GM12878 (cell line): ENCODE measurements around the gene APOLD1. TPM values are rescaled to one million over a fixed set of nuclear protein-coding genes. Genes with fewer than 3 reads are reported as not detected.
A peak's percentile ranks its signal among the peaks of the same experiment; 100 is the strongest.

Experiments
- ATAC-seq: fragments of 200-7000 bp; cut with Tn5 transposase; 3 replicates; pipeline ENCODE4 v1.9.1; 2020; ENCODE audit warnings: mild to moderate bottlenecking, moderate library complexity
- BruUV-seq: library from RNA; stranded (reverse); fragments of 400-500 nt; replicated peaks from 2 replicates; lab custom pipeline; 2021; lab: Mats Ljungman, UMichigan
- CTCF ChIA-PET: fragments of 300-600 bp; sonication (Branson Sonifier 250); formaldehyde crosslinking; extraction: SDS; loops from one replicate; lab custom pipeline; 2021; ENCODE audit warnings: inconsistent platforms; lab: Yijun Ruan, JAX
- POLR2A ChIA-PET: fragments of 350-600 bp; formaldehyde crosslinking; extraction: SDS; loops from one replicate; lab custom pipeline; 2021; ENCODE audit warnings: inconsistent platforms; lab: Charles Lee
- RAD21 ChIA-PET: fragments of 300-600 bp; sonication (Branson Sonifier 250); formaldehyde crosslinking; loops from one replicate; lab custom pipeline; 2023; ENCODE audit warnings: antibody characterized with exemption; ENCODE audit not compliant: unreplicated experiment; lab: Charles Lee
- SMC1A ChIA-PET: fragments of 300-600 bp; sonication (Branson Sonifier 250); formaldehyde crosslinking; loops from one replicate; lab custom pipeline; 2023; ENCODE audit not compliant: unreplicated experiment, uncharacterized antibody; lab: Charles Lee
- DNase-seq: peaks from one replicate; pipeline ENCODE4 v3.0.0-alpha.2; 2011; ENCODE audit warnings: low read depth, low spot score
- FAIRE-seq: peaks from 3 replicates; lab custom pipeline; 2011; peaks lifted over from hg19 to GRCh38; lab: Jason Lieb, UNC
- H2AFZ ChIP-seq: 2 replicates; pipeline ENCODE4 v1.6.0; 2011; ENCODE audit warnings: low read depth, low read length, control low read depth; ENCODE audit not compliant: control insufficient read depth
- H3K27ac ChIP-seq: 2 replicates; pipeline ENCODE4 v1.5.1; 2011; ENCODE audit warnings: control low read depth; ENCODE audit not compliant: control insufficient read depth, insufficient read depth
- H3K27me3 ChIP-seq, 2 experiments: replicated peaks in 1 of 2; 2 replicates each; pipeline versions ENCODE4 v1.6.0 to v1.6.1; 2011; ENCODE audit warnings: low read length in 1 of 2; ENCODE audit not compliant: control insufficient read depth in 2 of 2, insufficient read depth in 2 of 2
- H3K36me3 ChIP-seq, 2 experiments: 2 replicates each; pipeline ENCODE4 v1.5.1; 2011; ENCODE audit warnings: low read length in 1 of 2; ENCODE audit not compliant: control insufficient read depth in 2 of 2, insufficient read depth in 2 of 2
- H3K4me1 ChIP-seq: 2 replicates; pipeline ENCODE4 v1.6.1; 2011; ENCODE audit warnings: mild to moderate bottlenecking, low read length, moderate library complexity, mixed read lengths; ENCODE audit not compliant: control insufficient read depth, insufficient read depth
- H3K4me2 ChIP-seq: 2 replicates; pipeline ENCODE4 v1.6.0; 2011; ENCODE audit warnings: control low read depth; ENCODE audit not compliant: control insufficient read depth, insufficient read depth
- H3K4me3 ChIP-seq: fragments of 200-600 bp; sonication (generic); 2 replicates; pipeline ENCODE4 v1.5.1; 2016
- H3K79me2 ChIP-seq: 2 replicates; pipeline ENCODE4 v1.6.0; 2011; ENCODE audit warnings: low read length; ENCODE audit not compliant: control insufficient read depth, insufficient read depth
- H3K9ac ChIP-seq: 2 replicates; pipeline ENCODE4 v1.8.0; 2011; ENCODE audit warnings: low read length, control low read depth, mixed read lengths; ENCODE audit not compliant: control insufficient read depth, insufficient read depth
- H3K9me3 ChIP-seq: replicated peaks from 3 replicates; pipeline ENCODE4 v1.5.1; 2011; ENCODE audit warnings: mild to moderate bottlenecking, low read length; ENCODE audit not compliant: control insufficient read depth, insufficient read depth
- H4K20me1 ChIP-seq: 2 replicates; pipeline ENCODE4 v1.6.0; 2011; ENCODE audit not compliant: control insufficient read depth, insufficient read depth
- BHLHE40 ChIP-seq, 2 experiments: fragments of 450-650 bp in 1 of 2; IDR thresholded peaks; 2 replicates each; pipeline ENCODE4 v1.6.1; 2011 to 2017; ENCODE audit warnings: low read depth in 2 of 2, borderline replicate concordance in 1 of 2, improper control_type of control experiment in 1 of 2, low read length in 1 of 2, mild to moderate bottlenecking in 1 of 2
- FOS ChIP-seq: IDR thresholded peaks from 3 replicates; pipeline ENCODE4 v1.6.1; 2011; ENCODE audit warnings: borderline replicate concordance; ENCODE audit not compliant: insufficient read length; ENCODE audit errors: extremely low read depth
- FOXK2 ChIP-seq: fragments of 450-650 bp; IDR thresholded peaks from 2 replicates; pipeline ENCODE4 v1.6.1; 2017; ENCODE audit warnings: mild to moderate bottlenecking, moderate library complexity
- MTA2 ChIP-seq: fragments of 450-650 bp; IDR thresholded peaks from 2 replicates; pipeline ENCODE4 v1.6.1; 2016; ENCODE audit warnings: low read depth, mild to moderate bottlenecking, moderate library complexity
- POU2F2 ChIP-seq: IDR thresholded peaks from 3 replicates; pipeline ENCODE4 v1.6.1; 2011; ENCODE audit warnings: low read depth, mild to moderate bottlenecking, low read length, borderline replicate concordance
- SIX5 ChIP-seq: IDR thresholded peaks from 2 replicates; pipeline ENCODE4 v1.6.1; 2011; ENCODE audit warnings: mild to moderate bottlenecking, low read depth, low read length, moderate library complexity; ENCODE audit not compliant: severe bottlenecking
- TCF7 ChIP-seq: IDR thresholded peaks from 2 replicates; pipeline ENCODE4 v1.6.1; 2014; ENCODE audit warnings: antibody characterized with exemption, borderline replicate concordance
- WGBS: methylation state at CpG from one replicate; pipeline ENCODE4 v1.1.6; 2016; ENCODE audit warnings: low lambda C conversion rate; ENCODE audit not compliant: insufficient replicate concordance, insufficient coverage; ENCODE audit errors: missing lambda C conversion rate; 5-methylcytosine and 5-hydroxymethylcytosine counted together
- in situ Hi-C: fragments of 300-500 bp; cut with MboI; formaldehyde crosslinking; loops from 9 replicates; pipeline ENCODE4 v1.14.3; 2018; ENCODE audit warnings: mixed read lengths
- intact Hi-C: fragments of 100-400 bp; cut with micrococcal nuclease; formaldehyde crosslinking; loops from one replicate; pipeline ENCODE4 v1.14.2; 2022; ENCODE audit not compliant: unreplicated experiment
- polyA plus RNA-seq, 11 experiments: library from polyadenylated mRNA; depleted of rRNA in 4 of 11; unstranded in 6 of 11; stranded (reverse) in 5 of 11; fragments of >200 nt; fragmentation: Nextera tagmentation in 4 of 11; fragmentation: Illumina TruSeq in 1 of 11; extraction: Ambion mirVana in 4 of 11; extraction: Trizol in 1 of 11; gene quantifications; 1 replicate in 1 of 11; 2 replicates in 10 of 11; pipeline versions ENCODE4 v1.2.1 to v1.2.3, GENCODE V29; 2011 to 2016; ENCODE audit warnings: inconsistent platforms in 2 of 11, missing spikeins in 2 of 11, low read depth in 1 of 11
- total RNA-seq, 4 experiments: library from RNA; depleted of rRNA in 3 of 4; stranded (reverse); fragments of >200 nt in 3 of 4; fragmentation: Illumina TruSeq in 1 of 4; extraction: Trizol in 1 of 4; gene quantifications; 2 replicates each; pipeline versions ENCODE4 v1.2.1 to v1.2.3, GENCODE V29; 2013 to 2021
- TF ChIP-seq, protein P1 (sequence below): IDR thresholded peaks from 2 replicates; pipeline ENCODE4 v1.6.1; 2012; ENCODE audit warnings: mild to moderate bottlenecking, low read depth, low read length

The APOLD1 gene
- total and polyA plus RNA-seq, 10 of the 15 experiments (the other 5 are each of a cell fraction or from before 2014, with no cell fraction given): 1.1 to 8.9 (median 4.2) TPM

DNA sequence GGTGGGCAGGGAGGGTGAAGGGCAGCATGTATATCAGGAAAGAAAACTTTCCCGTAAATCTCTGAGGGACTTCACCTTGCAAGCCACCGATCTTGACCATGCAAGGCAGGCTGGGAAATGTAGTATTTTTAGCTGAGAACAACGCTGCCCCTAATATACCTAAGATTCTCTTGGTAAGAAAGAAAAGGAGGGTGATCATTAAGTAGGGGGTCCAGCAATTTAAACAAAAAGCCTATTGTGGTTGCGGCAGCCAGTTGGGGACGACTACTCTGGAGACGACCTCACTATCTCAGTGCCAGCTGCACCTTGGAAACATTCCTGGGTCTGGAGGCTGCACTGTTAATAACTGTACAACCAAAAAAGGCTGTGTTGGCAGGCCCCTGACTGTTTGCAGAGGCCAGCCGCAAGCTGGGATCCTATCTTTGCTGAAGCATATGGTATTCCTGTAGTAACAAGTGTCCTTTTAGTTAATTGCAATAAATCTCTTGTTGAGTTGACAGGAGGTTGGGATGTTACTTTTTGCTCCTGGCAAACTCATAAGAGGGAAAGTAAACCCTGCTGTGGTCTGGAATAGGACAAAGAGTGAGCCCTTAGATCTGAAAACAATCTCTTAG is 6.4 kb downstream of the APOLD1 start:
- H3K4me2 ChIP-seq: no peak overlapping the region
- RAD21 ChIA-PET: interaction anchor here (0.7 to 2.4 kb wide), 5 partner anchors 12 to 420 kb away, joined by 3 to 5 read pairs (median 4); partner anchors contain the start of gene DDX47
- no peaks in the 10 kb centered on the region for H3K36me3 ChIP-seq
- H3K4me3 ChIP-seq: no peak overlapping the region
- H4K20me1 ChIP-seq: no peaks in the 10 kb centered on the region
- ATAC-seq (no peak), FAIRE-seq (no peak)
- intact Hi-C loops: no loop called here
- no peaks in the 10 kb centered on the region for H3K27me3 ChIP-seq
- no peaks in the 10 kb centered on the region for H3K9me3 ChIP-seq
- POLR2A ChIA-PET: no interaction called here
- no TSS peak for BruUV-seq
- peaks cover 15% of the 10 kb centered on the region for H3K4me1 ChIP-seq
- no peak overlapping the region for H3K9ac ChIP-seq
- no peak for TF ChIP-seq FOXK2
- TF ChIP-seq SIX5: peak; percentile 34
- TF ChIP-seq MTA2: no peak
- TF ChIP-seq, protein P1, sequence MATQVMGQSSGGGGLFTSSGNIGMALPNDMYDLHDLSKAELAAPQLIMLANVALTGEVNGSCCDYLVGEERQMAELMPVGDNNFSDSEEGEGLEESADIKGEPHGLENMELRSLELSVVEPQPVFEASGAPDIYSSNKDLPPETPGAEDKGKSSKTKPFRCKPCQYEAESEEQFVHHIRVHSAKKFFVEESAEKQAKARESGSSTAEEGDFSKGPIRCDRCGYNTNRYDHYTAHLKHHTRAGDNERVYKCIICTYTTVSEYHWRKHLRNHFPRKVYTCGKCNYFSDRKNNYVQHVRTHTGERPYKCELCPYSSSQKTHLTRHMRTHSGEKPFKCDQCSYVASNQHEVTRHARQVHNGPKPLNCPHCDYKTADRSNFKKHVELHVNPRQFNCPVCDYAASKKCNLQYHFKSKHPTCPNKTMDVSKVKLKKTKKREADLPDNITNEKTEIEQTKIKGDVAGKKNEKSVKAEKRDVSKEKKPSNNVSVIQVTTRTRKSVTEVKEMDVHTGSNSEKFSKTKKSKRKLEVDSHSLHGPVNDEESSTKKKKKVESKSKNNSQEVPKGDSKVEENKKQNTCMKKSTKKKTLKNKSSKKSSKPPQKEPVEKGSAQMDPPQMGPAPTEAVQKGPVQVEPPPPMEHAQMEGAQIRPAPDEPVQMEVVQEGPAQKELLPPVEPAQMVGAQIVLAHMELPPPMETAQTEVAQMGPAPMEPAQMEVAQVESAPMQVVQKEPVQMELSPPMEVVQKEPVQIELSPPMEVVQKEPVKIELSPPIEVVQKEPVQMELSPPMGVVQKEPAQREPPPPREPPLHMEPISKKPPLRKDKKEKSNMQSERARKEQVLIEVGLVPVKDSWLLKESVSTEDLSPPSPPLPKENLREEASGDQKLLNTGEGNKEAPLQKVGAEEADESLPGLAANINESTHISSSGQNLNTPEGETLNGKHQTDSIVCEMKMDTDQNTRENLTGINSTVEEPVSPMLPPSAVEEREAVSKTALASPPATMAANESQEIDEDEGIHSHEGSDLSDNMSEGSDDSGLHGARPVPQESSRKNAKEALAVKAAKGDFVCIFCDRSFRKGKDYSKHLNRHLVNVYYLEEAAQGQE: no peak
- no peak for TF ChIP-seq FOS
- no peak for TF ChIP-seq POU2F2
- TF ChIP-seq TCF7: no peak
- TF ChIP-seq BHLHE40 (IDR thresholded peaks at IDR 0.05; ENCODE audit: borderline replicate concordance in 1 of 2, low read depth in 2 of 2, low read length in 1 of 2): no peak
- TF ChIP-seq, all 136 proteins: peak for 1
- 69% methylated on average over 7 of the region's 7 CpGs for WGBS
- SMC1A ChIA-PET: interaction anchor here (0.8 to 2.2 kb wide), 7 partner anchors 11 to 104 kb away, joined by 3 to 8 read pairs (median 5); no protein-coding TSS in a partner anchor
- Histone ChIP-seq H3K27ac (no peak overlapping the region), H3K79me2 (peaks cover 4% of the 10 kb centered on the region; the same call in 1 of the 2 replicates), H2AFZ (no peak overlapping the region)
- CTCF ChIA-PET: interaction anchor here (0.7 to 2.0 kb wide), 6 partner anchors 13 to 415 kb away, joined by 3 to 6 read pairs (median 4); no protein-coding TSS in a partner anchor
- in situ Hi-C loops: loop anchor here (5.0 kb wide), 1 partner anchor 415 kb away; no protein-coding TSS in a partner anchor
- DNase-seq: no peak
